GM12878 (cell line): ENCODE measurements around the gene BNIP5.

Experiments used
- DPF2 ChIP-seq: fragments of 450-650 bp; IDR thresholded peaks from 2 replicates; pipeline ENCODE4 v1.6.1; 2017; ENCODE audit warnings: mild to moderate bottlenecking
- KAT2A ChIP-seq: conservative IDR thresholded peaks from 2 replicates; pipeline ENCODE4 v1.6.1; 2011; ENCODE audit warnings: low read depth, low read length; ENCODE audit not compliant: control insufficient read depth
- MYB ChIP-seq: fragments of 150-350 bp; IDR thresholded peaks from 2 replicates; pipeline ENCODE4 v1.6.1; 2014; ENCODE audit warnings: mild to moderate bottlenecking, low read depth, low read length, borderline replicate concordance
- NFYB ChIP-seq: IDR thresholded peaks from 2 replicates; pipeline ENCODE4 v1.6.1; 2011; ENCODE audit warnings: low read depth, mild to moderate bottlenecking, low read length, improper control_type of control experiment, moderate library complexity; ENCODE audit not compliant: insufficient read depth
- POLR2A ChIP-seq: IDR thresholded peaks from 2 replicates; pipeline ENCODE4 v1.6.1; 2011; ENCODE audit warnings: low read depth, mild to moderate bottlenecking, low read length
- SIX5 ChIP-seq: IDR thresholded peaks from 2 replicates; pipeline ENCODE4 v1.6.1; 2011; ENCODE audit warnings: mild to moderate bottlenecking, low read depth, low read length, moderate library complexity; ENCODE audit not compliant: severe bottlenecking
- SMC3 ChIP-seq: IDR thresholded peaks from 2 replicates; pipeline ENCODE4 v1.6.1; 2011; ENCODE audit warnings: low read length, improper control_type of control experiment, borderline replicate concordance
- SREBF2 ChIP-seq: IDR thresholded peaks from 2 replicates; pipeline ENCODE4 v1.6.1; 2012; ENCODE audit warnings: mild to moderate bottlenecking, low read length
- WRNIP1 ChIP-seq: IDR thresholded peaks from 2 replicates; pipeline ENCODE4 v1.6.1; 2011; ENCODE audit warnings: low read depth, low read length, improper control_type of control experiment, borderline replicate concordance
- YY1 ChIP-seq: IDR thresholded peaks from 2 replicates; pipeline ENCODE4 v1.6.1; 2011; ENCODE audit warnings: low read depth, mild to moderate bottlenecking, low read length
- TF ChIP-seq, protein P1 (sequence below): IDR thresholded peaks from 2 replicates; pipeline ENCODE4 v1.6.1; 2011; ENCODE audit warnings: mild to moderate bottlenecking, low read depth, low read length, moderate library complexity; ENCODE audit not compliant: insufficient replicate concordance
- TF ChIP-seq, protein P2 (sequence below), 3 experiments: IDR thresholded peaks in 2 of 3; conservative IDR thresholded peaks in 1 of 3; 2 replicates each; pipeline ENCODE4 v1.5.1; 2011; ENCODE audit warnings: low read depth in 3 of 3, low read length in 3 of 3, mild to moderate bottlenecking in 3 of 3, control low read depth in 2 of 3, moderate library complexity in 2 of 3, inconsistent platforms in 1 of 3, mixed read lengths in 1 of 3; ENCODE audit not compliant: control insufficient read depth in 2 of 3, insufficient read depth in 1 of 3; ENCODE audit errors: extremely low read depth in 1 of 3
- TF ChIP-seq, protein P3 (sequence below): fragments of 450-650 bp; IDR thresholded peaks from 2 replicates; pipeline ENCODE4 v1.6.1; 2017; ENCODE audit warnings: mild to moderate bottlenecking, low read depth, inconsistent platforms; ENCODE audit not compliant: poor library complexity, severe bottlenecking

DNA sequence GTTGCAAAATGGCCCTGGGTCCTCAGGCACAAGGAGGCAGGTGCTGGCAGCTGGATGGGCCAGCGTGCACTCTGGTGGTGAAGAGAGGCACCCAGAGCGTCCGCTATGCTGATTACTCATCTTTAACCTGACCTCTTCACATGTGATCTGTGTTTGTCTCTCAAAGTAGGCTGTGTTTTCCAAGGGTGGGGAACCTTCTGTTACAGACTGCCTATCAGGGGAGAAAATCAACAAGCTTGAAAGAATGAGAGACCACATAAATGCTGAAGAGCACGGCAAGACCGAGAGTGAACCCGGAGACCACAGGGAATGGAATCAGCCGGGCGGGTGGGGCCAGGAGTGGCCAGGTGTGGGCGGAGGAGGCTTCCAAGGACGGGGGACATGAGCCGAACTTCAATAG lies 16.2 kb downstream of the BNIP5 start:
- TF ChIP-seq SIX5: no peak
- TF ChIP-seq, protein P1, sequence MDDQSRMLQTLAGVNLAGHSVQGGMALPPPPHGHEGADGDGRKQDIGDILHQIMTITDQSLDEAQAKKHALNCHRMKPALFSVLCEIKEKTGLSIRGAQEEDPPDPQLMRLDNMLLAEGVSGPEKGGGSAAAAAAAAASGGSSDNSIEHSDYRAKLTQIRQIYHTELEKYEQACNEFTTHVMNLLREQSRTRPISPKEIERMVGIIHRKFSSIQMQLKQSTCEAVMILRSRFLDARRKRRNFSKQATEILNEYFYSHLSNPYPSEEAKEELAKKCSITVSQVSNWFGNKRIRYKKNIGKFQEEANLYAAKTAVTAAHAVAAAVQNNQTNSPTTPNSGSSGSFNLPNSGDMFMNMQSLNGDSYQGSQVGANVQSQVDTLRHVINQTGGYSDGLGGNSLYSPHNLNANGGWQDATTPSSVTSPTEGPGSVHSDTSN: no peak
- TF ChIP-seq POLR2A: no peak
- no peak for TF ChIP-seq YY1
- no peak for TF ChIP-seq KAT2A
- TF ChIP-seq, protein P2, sequence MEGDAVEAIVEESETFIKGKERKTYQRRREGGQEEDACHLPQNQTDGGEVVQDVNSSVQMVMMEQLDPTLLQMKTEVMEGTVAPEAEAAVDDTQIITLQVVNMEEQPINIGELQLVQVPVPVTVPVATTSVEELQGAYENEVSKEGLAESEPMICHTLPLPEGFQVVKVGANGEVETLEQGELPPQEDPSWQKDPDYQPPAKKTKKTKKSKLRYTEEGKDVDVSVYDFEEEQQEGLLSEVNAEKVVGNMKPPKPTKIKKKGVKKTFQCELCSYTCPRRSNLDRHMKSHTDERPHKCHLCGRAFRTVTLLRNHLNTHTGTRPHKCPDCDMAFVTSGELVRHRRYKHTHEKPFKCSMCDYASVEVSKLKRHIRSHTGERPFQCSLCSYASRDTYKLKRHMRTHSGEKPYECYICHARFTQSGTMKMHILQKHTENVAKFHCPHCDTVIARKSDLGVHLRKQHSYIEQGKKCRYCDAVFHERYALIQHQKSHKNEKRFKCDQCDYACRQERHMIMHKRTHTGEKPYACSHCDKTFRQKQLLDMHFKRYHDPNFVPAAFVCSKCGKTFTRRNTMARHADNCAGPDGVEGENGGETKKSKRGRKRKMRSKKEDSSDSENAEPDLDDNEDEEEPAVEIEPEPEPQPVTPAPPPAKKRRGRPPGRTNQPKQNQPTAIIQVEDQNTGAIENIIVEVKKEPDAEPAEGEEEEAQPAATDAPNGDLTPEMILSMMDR (IDR thresholded peaks at IDR 0.05 in 2 of 3, conservative IDR thresholded peaks at IDR 0.05 in 1 of 3; ENCODE audit: control insufficient read depth in 2 of 3, extremely low read depth in 1 of 3, insufficient read depth in 1 of 3, low read depth in 3 of 3, low read length in 3 of 3): no peak
- no peak for TF ChIP-seq MYB
- TF ChIP-seq WRNIP1: no peak
- TF ChIP-seq, protein P3, sequence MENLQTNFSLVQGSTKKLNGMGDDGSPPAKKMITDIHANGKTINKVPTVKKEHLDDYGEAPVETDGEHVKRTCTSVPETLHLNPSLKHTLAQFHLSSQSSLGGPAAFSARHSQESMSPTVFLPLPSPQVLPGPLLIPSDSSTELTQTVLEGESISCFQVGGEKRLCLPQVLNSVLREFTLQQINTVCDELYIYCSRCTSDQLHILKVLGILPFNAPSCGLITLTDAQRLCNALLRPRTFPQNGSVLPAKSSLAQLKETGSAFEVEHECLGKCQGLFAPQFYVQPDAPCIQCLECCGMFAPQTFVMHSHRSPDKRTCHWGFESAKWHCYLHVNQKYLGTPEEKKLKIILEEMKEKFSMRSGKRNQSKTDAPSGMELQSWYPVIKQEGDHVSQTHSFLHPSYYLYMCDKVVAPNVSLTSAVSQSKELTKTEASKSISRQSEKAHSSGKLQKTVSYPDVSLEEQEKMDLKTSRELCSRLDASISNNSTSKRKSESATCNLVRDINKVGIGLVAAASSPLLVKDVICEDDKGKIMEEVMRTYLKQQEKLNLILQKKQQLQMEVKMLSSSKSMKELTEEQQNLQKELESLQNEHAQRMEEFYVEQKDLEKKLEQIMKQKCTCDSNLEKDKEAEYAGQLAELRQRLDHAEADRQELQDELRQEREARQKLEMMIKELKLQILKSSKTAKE: no peak
- no peak for TF ChIP-seq DPF2
- no peak for TF ChIP-seq SREBF2
- TF ChIP-seq NFYB: no peak
- no peak for TF ChIP-seq SMC3
